ENCODE results near the gene CMPK1.

DNA sequence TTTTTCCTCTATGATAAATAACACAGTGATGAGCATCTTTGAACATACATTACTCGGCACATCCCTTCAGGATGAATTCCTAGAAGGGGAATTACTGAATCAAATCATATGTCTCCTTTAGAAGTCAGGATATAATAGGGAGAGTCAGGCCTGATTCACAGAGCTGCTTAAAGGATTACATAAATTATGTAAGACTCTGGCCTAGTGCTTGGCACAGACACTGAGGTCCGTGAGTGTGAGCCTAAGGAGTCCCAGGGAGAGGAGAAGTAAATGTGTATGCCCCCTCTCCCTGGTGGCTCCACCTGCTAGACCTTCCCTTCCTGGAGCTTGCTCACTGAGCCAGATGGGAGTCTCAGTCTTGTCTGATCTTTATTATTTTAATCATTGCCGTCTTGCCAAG lies 73.9 kb downstream of the CMPK1 start:
- TF ChIP-seq TAF1 (IDR thresholded peaks at IDR 0.05; ENCODE audit: borderline replicate concordance, low read depth, low read length) (no peak), BRCA1 (IDR thresholded peaks at IDR 0.05; ENCODE audit: low read depth, low read length) (no peak), CEBPB (IDR thresholded peaks at IDR 0.05; ENCODE audit: borderline replicate concordance in 1 of 2, low read depth in 2 of 2, low read length in 2 of 2) (no peak), CBX5 (IDR thresholded peaks at IDR 0.05; ENCODE audit: low read depth) (no peak), CHD2 (IDR thresholded peaks at IDR 0.05; ENCODE audit: borderline replicate concordance, low read depth, low read length) (no peak), ZNF274 (IDR thresholded peaks at IDR 0.05; ENCODE audit: insufficient read depth, insufficient read length) (no peak), ZNF384 (IDR thresholded peaks at IDR 0.05; ENCODE audit: borderline replicate concordance, low read depth, low read length) (no peak), TCF7 (IDR thresholded peaks at IDR 0.05; ENCODE audit: borderline replicate concordance) (no peak), POLR2AphosphoS5 (IDR thresholded peaks at IDR 0.05; ENCODE audit: low read length) (no peak), TBL1XR1 (IDR thresholded peaks at IDR 0.05; ENCODE audit: low read depth, low read length) (no peak), RCOR1 (conservative IDR thresholded peaks at IDR 0.05; ENCODE audit: low read depth, low read length) (no peak)
- TF ChIP-seq, protein P1, sequence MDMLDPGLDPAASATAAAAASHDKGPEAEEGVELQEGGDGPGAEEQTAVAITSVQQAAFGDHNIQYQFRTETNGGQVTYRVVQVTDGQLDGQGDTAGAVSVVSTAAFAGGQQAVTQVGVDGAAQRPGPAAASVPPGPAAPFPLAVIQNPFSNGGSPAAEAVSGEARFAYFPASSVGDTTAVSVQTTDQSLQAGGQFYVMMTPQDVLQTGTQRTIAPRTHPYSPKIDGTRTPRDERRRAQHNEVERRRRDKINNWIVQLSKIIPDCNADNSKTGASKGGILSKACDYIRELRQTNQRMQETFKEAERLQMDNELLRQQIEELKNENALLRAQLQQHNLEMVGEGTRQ (IDR thresholded peaks at IDR 0.05; ENCODE audit: borderline replicate concordance, low read depth, low read length): no peak
- TF ChIP-seq, protein P2, sequence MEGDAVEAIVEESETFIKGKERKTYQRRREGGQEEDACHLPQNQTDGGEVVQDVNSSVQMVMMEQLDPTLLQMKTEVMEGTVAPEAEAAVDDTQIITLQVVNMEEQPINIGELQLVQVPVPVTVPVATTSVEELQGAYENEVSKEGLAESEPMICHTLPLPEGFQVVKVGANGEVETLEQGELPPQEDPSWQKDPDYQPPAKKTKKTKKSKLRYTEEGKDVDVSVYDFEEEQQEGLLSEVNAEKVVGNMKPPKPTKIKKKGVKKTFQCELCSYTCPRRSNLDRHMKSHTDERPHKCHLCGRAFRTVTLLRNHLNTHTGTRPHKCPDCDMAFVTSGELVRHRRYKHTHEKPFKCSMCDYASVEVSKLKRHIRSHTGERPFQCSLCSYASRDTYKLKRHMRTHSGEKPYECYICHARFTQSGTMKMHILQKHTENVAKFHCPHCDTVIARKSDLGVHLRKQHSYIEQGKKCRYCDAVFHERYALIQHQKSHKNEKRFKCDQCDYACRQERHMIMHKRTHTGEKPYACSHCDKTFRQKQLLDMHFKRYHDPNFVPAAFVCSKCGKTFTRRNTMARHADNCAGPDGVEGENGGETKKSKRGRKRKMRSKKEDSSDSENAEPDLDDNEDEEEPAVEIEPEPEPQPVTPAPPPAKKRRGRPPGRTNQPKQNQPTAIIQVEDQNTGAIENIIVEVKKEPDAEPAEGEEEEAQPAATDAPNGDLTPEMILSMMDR (IDR thresholded peaks at IDR 0.05 in 2 of 3, conservative IDR thresholded peaks at IDR 0.05 in 1 of 3; ENCODE audit: control insufficient read depth in 2 of 3, extremely low read depth in 1 of 3, insufficient read depth in 1 of 3, low read depth in 3 of 3, low read length in 3 of 3): no peak
